H1 (cell line): ENCODE results near the gene CCDC73. TPM values are rescaled to one million over a fixed set of nuclear protein-coding genes. Genes with fewer than 3 reads are reported as not detected.
A peak's percentile ranks its signal among the peaks of the same experiment; 100 is the strongest.

ENCODE experiments used
- CTCF ChIA-PET: fragments of 300-600 bp; sonication (Branson Sonifier 250); formaldehyde crosslinking; loops from one replicate; lab custom pipeline; 2021; ENCODE audit not compliant: partially characterized antibody; lab: Charles Lee
- POLR2A ChIA-PET: fragments of 300-600 bp; sonication (Branson Sonifier 250); formaldehyde crosslinking; loops from one replicate; lab custom pipeline; 2021; ENCODE audit warnings: inconsistent platforms; ENCODE audit not compliant: partially characterized antibody; lab: Charles Lee
- DNase-seq, 2 experiments: peaks; one replicate each; pipeline versions ENCODE4 v3.0.0 to v3.0.0-alpha.2; 2010 to 2022; ENCODE audit warnings: low spot score in 2 of 2, low read depth in 1 of 2, mixed read lengths in 1 of 2
- FAIRE-seq: peaks from 2 replicates; lab custom pipeline; 2011; peaks lifted over from hg19 to GRCh38; lab: Jason Lieb, UNC
- H2AFZ ChIP-seq: 2 replicates; pipeline ENCODE4 v1.8.1; 2012; ENCODE audit warnings: low read length, inconsistent platforms
- H2AK5ac ChIP-seq: 2 replicates; pipeline ENCODE4 v1.6.1; 2013; ENCODE audit warnings: low read depth, low read length
- H2BK120ac ChIP-seq: replicated peaks from 2 replicates; pipeline ENCODE3; 2013; ENCODE audit warnings: low read depth, low read length, inconsistent platforms
- H2BK12ac ChIP-seq: 2 replicates; pipeline ENCODE4 v1.6.1; 2013; ENCODE audit warnings: low read depth, low read length
- H2BK15ac ChIP-seq: 2 replicates; pipeline ENCODE4 v1.6.1; 2013; ENCODE audit warnings: low read length
- H2BK20ac ChIP-seq: 2 replicates; pipeline ENCODE4 v1.6.1; 2013; ENCODE audit warnings: low read length
- H2BK5ac ChIP-seq: 2 replicates; pipeline ENCODE4 v1.6.1; 2013; ENCODE audit warnings: low read depth, low read length
- H3K14ac ChIP-seq: 2 replicates; pipeline ENCODE4 v1.6.1; 2013; ENCODE audit warnings: inconsistent platforms; ENCODE audit not compliant: insufficient read length
- H3K18ac ChIP-seq: 2 replicates; pipeline ENCODE4 v1.6.1; 2013; ENCODE audit warnings: low read length; ENCODE audit errors: extremely low read depth
- H3K23ac ChIP-seq: 2 replicates; pipeline ENCODE4 v1.6.1; 2013; ENCODE audit warnings: inconsistent platforms; ENCODE audit not compliant: insufficient read length
- H3K23me2 ChIP-seq: 2 replicates; pipeline ENCODE4 v1.6.1; 2013; ENCODE audit warnings: low read depth, low read length
- H3K27ac ChIP-seq: 2 replicates; pipeline ENCODE4 v1.6.1; 2011; ENCODE audit warnings: low read depth, low read length, inconsistent platforms
- H3K27me3 ChIP-seq, 4 experiments: replicated peaks in 1 of 4; 1 replicate in 1 of 4; 2 replicates in 3 of 4; pipeline versions ENCODE4 v1.6.1 to v1.8.1; 2011 to 2013; ENCODE audit warnings: low read length in 3 of 4, mild to moderate bottlenecking in 3 of 4, inconsistent platforms in 2 of 4, mixed read lengths in 2 of 4, moderate library complexity in 1 of 4; ENCODE audit not compliant: control insufficient read depth in 3 of 4, insufficient read depth in 3 of 4; ENCODE audit errors: extremely low read depth in 1 of 4
- H3K36me3 ChIP-seq, 4 experiments: 2 replicates each; pipeline versions ENCODE4 v1.6.1 to v1.8.1; 2011 to 2013; ENCODE audit warnings: mild to moderate bottlenecking in 4 of 4, low read length in 3 of 4, moderate library complexity in 2 of 4, control low read depth in 1 of 4, inconsistent platforms in 1 of 4; ENCODE audit not compliant: insufficient read depth in 4 of 4, control insufficient read depth in 2 of 4
- H3K4ac ChIP-seq: replicated peaks from 2 replicates; pipeline ENCODE3; 2013; ENCODE audit warnings: low read length, low read depth, mixed read lengths, inconsistent platforms; ENCODE audit not compliant: insufficient read length
- H3K4me1 ChIP-seq, 4 experiments: replicated peaks in 1 of 4; 1 replicate in 1 of 4; 2 replicates in 3 of 4; pipeline versions ENCODE4 v1.6.1 to v1.8.1; 2011 to 2013; ENCODE audit warnings: low read length in 3 of 4, inconsistent platforms in 2 of 4, mixed read lengths in 1 of 4; ENCODE audit not compliant: insufficient read depth in 4 of 4, control insufficient read depth in 3 of 4
- H3K4me2 ChIP-seq, 2 experiments: 2 replicates each; pipeline versions ENCODE4 v1.6.1 to v1.8.1; 2011 to 2013; ENCODE audit warnings: low read depth in 2 of 2, low read length in 2 of 2, control low read depth in 1 of 2, inconsistent platforms in 1 of 2, mild to moderate bottlenecking in 1 of 2; ENCODE audit not compliant: insufficient read depth in 1 of 2
- H3K4me3 ChIP-seq, 4 experiments: fragments of 200-600, 300-600 bp in 1 of 4; sonication (generic), shearing (Covaris generic), sonication (Bioruptor Twin) in 1 of 4; 2 replicates each; pipeline versions ENCODE4 v1.5.1 to v1.8.1; 2011 to 2016; ENCODE audit warnings: low read length in 4 of 4, low read depth in 3 of 4, control low read depth in 2 of 4, inconsistent platforms in 2 of 4, mild to moderate bottlenecking in 2 of 4, mixed read lengths in 1 of 4, moderate library complexity in 1 of 4; ENCODE audit not compliant: insufficient read depth in 2 of 4; ENCODE audit errors: extremely low read depth in 1 of 4
- H3K56ac ChIP-seq: replicated peaks from 2 replicates; pipeline ENCODE3; 2013; ENCODE audit warnings: low read depth, mild to moderate bottlenecking, mixed read lengths, low read length, inconsistent platforms; ENCODE audit not compliant: insufficient read length
- H3K79me1 ChIP-seq: 2 replicates; pipeline ENCODE4 v1.6.1; 2013; ENCODE audit warnings: low read depth, low read length, control low read depth
- H3K79me2 ChIP-seq, 2 experiments: 2 replicates each; pipeline versions ENCODE4 v1.6.1 to v1.8.1; 2012 to 2013; ENCODE audit warnings: low read length in 2 of 2, mild to moderate bottlenecking in 2 of 2, inconsistent platforms in 1 of 2; ENCODE audit not compliant: insufficient read depth in 2 of 2, control insufficient read depth in 1 of 2
- H3K9ac ChIP-seq, 4 experiments: replicated peaks in 1 of 4; 1 replicate in 1 of 4; 2 replicates in 3 of 4; pipeline versions ENCODE4 v1.6.1 to v1.8.1; 2011 to 2013; ENCODE audit warnings: low read depth in 3 of 4, low read length in 3 of 4, control low read depth in 2 of 4, mild to moderate bottlenecking in 2 of 4, moderate library complexity in 2 of 4, inconsistent platforms in 1 of 4; ENCODE audit errors: extremely low read depth in 1 of 4
- H3K9me3 ChIP-seq, 2 experiments: 2 replicates each; pipeline versions ENCODE4 v1.6.1 to v1.8.1; 2012 to 2013; ENCODE audit warnings: mild to moderate bottlenecking in 2 of 2, moderate library complexity in 2 of 2, control low read depth in 1 of 2, inconsistent platforms in 1 of 2, low read depth in 1 of 2, low read length in 1 of 2, mixed read lengths in 1 of 2; ENCODE audit not compliant: insufficient read depth in 2 of 2
- H4K20me1 ChIP-seq, 2 experiments: replicated peaks in 1 of 2; 2 replicates each; pipeline versions ENCODE3 to v1.8.1; 2011 to 2013; ENCODE audit warnings: inconsistent platforms in 2 of 2, low read length in 2 of 2, mild to moderate bottlenecking in 1 of 2; ENCODE audit not compliant: insufficient read depth in 2 of 2, control insufficient read depth in 1 of 2
- H4K5ac ChIP-seq: 2 replicates; pipeline ENCODE4 v1.6.1; 2013; ENCODE audit warnings: low read length, low read depth, mixed read lengths, inconsistent platforms; ENCODE audit not compliant: insufficient read length
- H4K8ac ChIP-seq: 2 replicates; pipeline ENCODE4 v1.8.0; 2013; ENCODE audit warnings: mild to moderate bottlenecking, moderate library complexity, low read length, inconsistent platforms; ENCODE audit not compliant: insufficient read depth; ENCODE audit errors: extremely low read depth
- H4K91ac ChIP-seq: replicated peaks from 2 replicates; pipeline ENCODE3; 2013; ENCODE audit warnings: low read length, mixed read lengths, inconsistent platforms; ENCODE audit not compliant: insufficient read length
- ATF2 ChIP-seq: IDR thresholded peaks from 2 replicates; pipeline ENCODE4 v1.6.1; 2012; ENCODE audit warnings: low read length, inconsistent platforms
- FOSL1 ChIP-seq: IDR thresholded peaks from 2 replicates; pipeline ENCODE4 v1.6.1; 2011; ENCODE audit warnings: mild to moderate bottlenecking, low read depth, low read length, moderate library complexity; ENCODE audit not compliant: insufficient read depth
- KDM1A ChIP-seq: fragments of 200-600, 300-600 bp; sonication (generic); IDR thresholded peaks from 2 replicates; pipeline ENCODE4 v1.7.1; 2016; ENCODE audit warnings: mild to moderate bottlenecking, low read length, borderline replicate concordance
- KDM4A ChIP-seq: IDR thresholded peaks from one replicate; pipeline ENCODE4 v1.7.1; 2012; ENCODE audit warnings: low read depth, mild to moderate bottlenecking, moderate library complexity, low read length, inconsistent platforms; ENCODE audit not compliant: severe bottlenecking
- POLR2A ChIP-seq, 2 experiments: IDR thresholded peaks; 1 replicate in 1 of 2; 2 replicates in 1 of 2; pipeline ENCODE4 v1.6.1; 2011; ENCODE audit warnings: low read depth in 2 of 2, low read length in 2 of 2, mild to moderate bottlenecking in 2 of 2; ENCODE audit errors: control extremely low read depth in 1 of 2
- SP1 ChIP-seq: IDR thresholded peaks from 2 replicates; pipeline ENCODE4 v1.6.1; 2011; ENCODE audit warnings: low read depth, low read length
- TAF1 ChIP-seq: IDR thresholded peaks from 2 replicates; pipeline ENCODE4 v1.6.1; 2011; ENCODE audit warnings: mild to moderate bottlenecking, low read depth, low read length
- TBP ChIP-seq: IDR thresholded peaks from 2 replicates; pipeline ENCODE4 v1.6.1; 2011; ENCODE audit warnings: low read depth, low read length, improper control_type of control experiment
- WGBS, 2 experiments: shearing (Covaris generic) in 1 of 2; methylation state at CpG; one replicate each; pipeline versions ENCODE4 v1.1.6 to v1.1.7; 2013 to 2015; ENCODE audit warnings: low lambda C conversion rate in 2 of 2, mixed read lengths in 2 of 2, inconsistent platforms in 1 of 2, low coverage in 1 of 2, missing lambda C conversion rate in 1 of 2; ENCODE audit not compliant: insufficient replicate concordance in 2 of 2, insufficient coverage in 1 of 2, insufficient read length in 1 of 2; ENCODE audit errors: extremely low coverage in 1 of 2, missing lambda C conversion rate in 1 of 2; 5-methylcytosine and 5-hydroxymethylcytosine counted together
- polyA plus RNA-seq, 7 experiments: library from polyadenylated mRNA; depleted of rRNA in 3 of 7; stranded (reverse) in 5 of 7; unstranded in 2 of 7; fragments of >200 nt in 5 of 7; fragments of 200-250 nt in 2 of 7; gene quantifications; 1 replicate in 5 of 7; 2 replicates in 1 of 7; 4 replicates in 1 of 7; pipeline versions ENCODE4 v1.2.1 to v1.2.3, GENCODE V29; 2011 to 2013; ENCODE audit warnings: missing spikeins in 2 of 7, mixed read lengths in 2 of 7
- total RNA-seq: library from RNA; stranded (reverse); fragmentation: NEBNext Ultra II Directional; extraction: Animal tissue kit (Norgen Biotek cat#: 25700); gene quantifications from 2 replicates; pipeline ENCODE4 v1.2.1, GENCODE V29; 2021
- TF ChIP-seq, protein P1 (sequence below): IDR thresholded peaks from 2 replicates; pipeline ENCODE4 v1.6.1; 2012; ENCODE audit warnings: inconsistent platforms

Gene CCDC73
- total and polyA plus RNA-seq, 2 of the 8 experiments (the other 6 are each of a cell fraction or from before 2014, with no cell fraction given): not detected

DNA sequence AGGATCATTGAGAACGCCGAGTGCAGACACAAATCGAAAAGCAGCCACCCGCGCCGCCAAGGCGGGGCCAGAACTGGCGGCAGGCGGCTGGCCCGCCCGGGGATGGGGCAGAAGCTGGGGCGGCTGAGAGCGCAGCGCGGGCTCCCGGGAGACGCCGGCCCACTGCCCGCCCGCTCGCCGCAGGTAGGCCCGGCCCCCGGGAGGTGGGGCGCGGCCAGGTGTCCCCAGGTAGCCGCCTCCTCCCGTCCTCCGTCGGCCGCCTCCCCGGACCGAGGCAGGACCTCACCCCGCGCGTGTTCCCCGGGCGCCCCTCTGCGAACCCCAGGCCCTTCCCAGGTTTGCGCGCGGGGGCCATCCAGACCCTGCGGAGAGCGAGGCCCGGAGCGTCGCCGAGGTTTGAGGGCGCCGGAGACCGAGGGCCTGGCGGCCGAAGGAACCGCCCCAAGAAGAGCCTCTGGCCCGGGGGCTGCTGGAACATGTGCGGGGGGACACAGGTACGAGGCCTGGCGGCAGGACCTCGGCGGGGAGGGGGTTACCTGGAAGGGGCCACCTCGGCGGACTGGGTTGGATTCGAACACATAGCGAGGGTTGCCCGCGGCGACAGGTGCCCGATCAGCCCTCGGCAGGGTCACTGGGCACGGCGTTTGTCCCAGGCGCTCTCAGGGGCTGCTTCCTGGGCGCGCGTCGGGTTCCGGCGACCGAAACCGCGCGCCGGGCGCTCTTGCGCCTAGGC lies 35.4 kb upstream of the CCDC73 start, which contains the start of gene PRRG4:
Gene PRRG4 (plus strand): TSS at position 248 of the 733 bp plus-strand sequence. CDS start 603 bp downstream, outside the sequence.
- Histone ChIP-seq H3K79me1 (no peaks in the 10 kb centered on the region), H3K9me3 (no peaks in the 10 kb centered on the region), H3K4ac (no peak within 1 kb of the TSS), H4K20me1 (no peaks in the 10 kb centered on the region), H2AFZ (peak within 1 kb of the TSS; percentile 79), H3K23ac (no peak within 1 kb of the TSS), H3K36me3 (no peaks in the 10 kb centered on the region), H3K9ac (peak within 1 kb of the TSS; percentile 8 to 58 (median 50); a peak in 6 of 7 replicates), H3K27ac (no peak within 1 kb of the TSS), H2BK20ac (no peak within 1 kb of the TSS), H3K18ac (peak within 1 kb of the TSS; percentile 38; the same call in 1 of the 2 replicates), H3K4me2 (peak within 1 kb of the TSS; percentile 68 to 92), H2BK15ac (no peak within 1 kb of the TSS), H3K4me1 (peaks cover 0 to 4% (median 0%) of the 10 kb centered on the region in 4 experiments; a peak in 1 of 7 replicates), H2BK120ac (no peak within 1 kb of the TSS), H3K4me3 (peak within 1 kb of the TSS; percentile 53 to 75 (median 70)), H3K23me2 (peaks cover 6% of the 10 kb centered on the region; the same call in 1 of the 2 replicates), H4K5ac (no peak within 1 kb of the TSS), H3K27me3 (peaks cover 0 to 8% (median 5%) of the 10 kb centered on the region in 4 experiments; a peak in 5 of 7 replicates), H4K91ac (peak within 1 kb of the TSS; percentile 14), H2BK5ac (no peak within 1 kb of the TSS), H2BK12ac (no peak within 1 kb of the TSS), H3K79me2 (no peaks in the 10 kb centered on the region), H3K56ac (peak within 1 kb of the TSS; percentile 43), H3K14ac (no peak within 1 kb of the TSS), H4K8ac (peak within 1 kb of the TSS; percentile 97), H2AK5ac (no peak within 1 kb of the TSS)
- peak in 1 of 2 experiments; percentile 80 for DNase-seq
- FAIRE-seq: no peak
- CTCF ChIA-PET: no interaction called here
- POLR2A ChIA-PET: interaction anchor here (1.6 kb wide), 1 partner anchor 9 kb away, joined by 5 read pairs; no protein-coding TSS in a partner anchor
- 7% methylated on average over 60 of the region's 85 CpGs; no CpG with 5 or more reads in 1 of the 2 experiments for WGBS, 2 experiments
- 0 out of 3 replicates have a peak, but pooled peaks of 1 of the 2 experiments have one; percentile 18 for TF ChIP-seq POLR2A (IDR thresholded peaks at IDR 0.05; ENCODE audit: control extremely low read depth in 1 of 2, low read depth in 2 of 2, low read length in 2 of 2)
- TF ChIP-seq, protein P1, sequence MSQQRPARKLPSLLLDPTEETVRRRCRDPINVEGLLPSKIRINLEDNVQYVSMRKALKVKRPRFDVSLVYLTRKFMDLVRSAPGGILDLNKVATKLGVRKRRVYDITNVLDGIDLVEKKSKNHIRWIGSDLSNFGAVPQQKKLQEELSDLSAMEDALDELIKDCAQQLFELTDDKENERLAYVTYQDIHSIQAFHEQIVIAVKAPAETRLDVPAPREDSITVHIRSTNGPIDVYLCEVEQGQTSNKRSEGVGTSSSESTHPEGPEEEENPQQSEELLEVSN: peak; percentile 76
- peak; percentile 57; the same call in 1 of the 2 replicates for TF ChIP-seq TAF1
- TF ChIP-seq TBP: no peak
- TF ChIP-seq SP1: no peak
- TF ChIP-seq KDM1A: 0 out of 2 replicates have a peak, but pooled peaks have one; percentile 16
- no peak for TF ChIP-seq ATF2
- TF ChIP-seq FOSL1: no peak
- peak; percentile 97 for TF ChIP-seq KDM4A
